Stimulated activated CD4-positive, alpha-beta T cell treated with anti-CD3 and anti-CD28 coated beads, Interleukin-2, amount 100 ng/mL, for 48 hours (primary cell): ENCODE results near the gene TP53TG5.

ENCODE experiments used
- DNase-seq, 2 donors: peaks; one replicate each; pipeline ENCODE4 v3.0.0-alpha.2; 2020

Gene TP53TG5

GRCh38 chr20:45344168-45344860 lies 33.8 kb downstream of the TP53TG5 start:
- no peak for DNase-seq

GRCh38 chr20:45343532-45344167 lies 34.5 kb downstream of the TP53TG5 start:
- no peak for DNase-seq

DNA sequence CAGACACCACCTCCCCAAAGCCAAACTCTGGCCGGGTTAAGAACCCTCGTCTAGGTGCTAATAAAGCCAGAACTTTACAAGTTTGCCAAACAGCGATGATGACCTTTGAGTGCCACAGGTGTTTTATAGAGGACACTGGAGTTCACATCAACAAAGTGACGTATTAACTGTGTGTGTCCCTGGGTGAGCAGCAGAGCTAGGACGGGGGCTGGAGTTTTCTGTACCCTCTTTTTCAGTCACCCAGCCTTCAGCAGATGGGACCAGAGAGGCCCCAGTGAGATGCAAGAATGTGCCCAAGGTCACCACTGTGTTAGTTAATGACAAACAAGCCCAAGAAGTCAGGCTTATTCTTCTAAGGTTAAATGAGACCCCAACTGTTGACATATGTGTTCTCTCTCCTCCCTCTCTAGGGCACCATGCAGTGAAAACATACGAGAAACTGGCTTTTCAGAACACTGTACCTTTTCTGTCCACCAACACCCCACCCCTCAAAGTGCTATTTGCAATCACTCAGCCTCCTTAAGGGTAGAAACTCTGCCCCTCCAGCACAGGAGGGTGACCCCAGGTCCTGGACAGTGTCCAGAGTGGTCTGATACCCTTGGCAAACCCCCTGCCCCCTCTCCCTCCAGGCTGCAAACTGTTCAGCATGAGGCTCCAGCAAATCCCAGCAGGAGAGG lies 35.1 kb downstream of the TP53TG5 start:
- no peak for DNase-seq

DNA sequence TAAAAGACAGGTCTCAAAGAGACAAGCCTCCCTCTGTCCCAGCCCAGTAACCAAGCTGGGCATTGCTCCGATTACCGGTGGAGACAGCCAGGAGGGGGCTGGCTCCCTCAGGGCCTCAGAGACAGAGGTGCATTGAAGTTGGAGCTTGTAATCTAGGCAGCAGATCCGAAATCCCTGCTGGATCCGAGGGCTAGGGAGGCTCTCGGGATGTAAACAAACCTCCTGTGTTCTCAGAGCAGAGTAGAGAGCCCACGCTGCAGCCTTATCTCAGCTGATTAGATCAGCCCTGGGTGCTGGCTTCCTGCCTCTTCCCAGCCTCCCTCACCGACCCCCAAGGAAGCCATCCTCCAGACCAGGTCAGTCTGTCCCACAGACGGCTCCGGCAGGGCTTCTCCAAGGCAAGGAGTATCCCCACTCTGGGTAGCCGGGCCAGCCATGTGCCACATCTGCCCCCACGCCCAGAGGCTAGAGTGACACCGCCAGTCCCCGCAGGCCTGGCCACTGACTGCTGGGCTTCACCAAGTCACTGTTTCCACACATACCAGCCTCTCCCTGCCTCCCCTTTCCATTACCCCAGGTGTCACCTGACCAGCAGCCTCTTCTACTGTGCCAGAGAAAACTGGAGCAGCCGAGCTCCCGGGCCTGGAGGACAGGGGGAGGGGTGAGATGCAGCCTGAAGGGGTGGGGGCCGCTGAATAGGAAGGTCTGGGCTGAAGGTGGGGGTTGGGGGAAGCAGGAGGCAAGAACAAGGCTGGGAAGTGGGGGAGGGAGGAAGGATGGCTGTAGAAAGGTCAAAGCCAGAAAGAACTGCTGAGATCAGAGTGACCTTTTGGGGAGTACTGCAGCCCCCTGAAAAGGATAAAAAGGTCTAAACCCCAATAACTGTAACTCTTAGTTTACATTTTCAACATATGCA lies 35.9 kb downstream of the TP53TG5 start:
- no peak for DNase-seq

DNA sequence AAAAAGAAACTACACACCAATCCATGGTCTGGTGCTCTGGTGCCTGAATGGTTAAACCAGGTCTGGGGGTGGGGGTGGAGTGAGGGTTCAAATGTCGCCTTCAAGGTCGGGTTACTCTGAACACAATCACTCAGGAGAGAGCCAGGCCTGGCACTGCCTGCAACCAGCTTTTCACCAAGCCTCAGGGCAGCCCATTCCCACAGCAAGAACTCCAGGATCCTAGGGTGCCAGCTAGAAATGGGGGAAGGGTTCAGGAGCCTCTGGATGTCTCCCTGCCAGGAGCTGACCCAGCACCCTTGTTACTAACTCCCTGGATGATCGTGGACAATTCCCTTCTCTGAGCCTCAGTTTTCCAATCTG lies 36.6 kb downstream of the TP53TG5 start:
- no peak for DNase-seq

DNA sequence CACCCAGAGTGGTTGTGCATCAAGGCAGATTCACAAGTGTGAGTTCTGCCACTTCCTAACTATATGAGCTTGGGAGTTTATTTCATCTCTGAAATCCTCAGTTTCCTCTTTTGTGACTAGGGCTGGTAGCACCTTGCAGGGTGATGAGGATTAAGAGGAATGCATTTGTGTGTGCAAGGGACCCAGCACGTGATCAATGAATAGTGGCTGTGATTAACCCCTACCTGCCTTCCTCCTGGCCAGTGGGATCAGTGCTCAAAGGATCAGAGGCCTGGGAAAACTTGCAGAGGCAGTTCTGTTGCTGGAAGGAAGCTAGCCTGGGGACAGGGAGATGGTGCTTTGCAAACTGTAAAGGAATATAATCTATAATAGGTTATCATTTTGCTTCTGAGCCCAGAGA lies 37.2 kb downstream of the TP53TG5 start:
- DNase-seq = no peak

- DNase-seq = no peak
Observed at GRCh38 chr20:45340236-45340847, 37.8 kb downstream of the TP53TG5 start.

GRCh38 chr20:45339799-45340198 lies 38.3 kb downstream of the TP53TG5 start:
- DNase-seq = no peak

DNA sequence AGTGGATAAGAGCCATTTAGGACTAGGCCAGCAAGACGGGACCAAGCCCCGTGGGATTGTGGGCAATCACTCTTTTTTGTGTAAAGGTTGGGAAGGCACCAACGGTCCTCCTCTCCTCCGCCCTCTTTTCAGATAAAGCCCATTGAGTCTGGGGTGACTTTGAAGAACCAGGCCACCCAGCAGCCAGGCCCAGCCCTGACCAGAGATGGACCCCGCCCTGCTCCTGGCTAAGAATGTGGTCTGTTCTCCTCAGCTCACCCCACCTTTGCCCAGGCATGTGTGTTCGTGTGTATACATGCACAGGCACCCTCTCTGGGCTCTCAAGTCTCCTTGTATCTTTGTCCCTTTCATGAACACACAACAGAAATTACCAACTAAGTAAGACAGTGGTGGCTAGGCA lies 39.0 kb downstream of the TP53TG5 start:
- DNase-seq = no peak

- no peak for DNase-seq
Observed at GRCh38 chr20:45338121-45339030, 39.7 kb downstream of the TP53TG5 start.

- no peak for DNase-seq
Observed at GRCh38 chr20:45337367-45338120, 40.6 kb downstream of the TP53TG5 start.

- DNase-seq = no peak
Observed at GRCh38 chr20:45336530-45337366, 41.4 kb downstream of the TP53TG5 start.

DNA sequence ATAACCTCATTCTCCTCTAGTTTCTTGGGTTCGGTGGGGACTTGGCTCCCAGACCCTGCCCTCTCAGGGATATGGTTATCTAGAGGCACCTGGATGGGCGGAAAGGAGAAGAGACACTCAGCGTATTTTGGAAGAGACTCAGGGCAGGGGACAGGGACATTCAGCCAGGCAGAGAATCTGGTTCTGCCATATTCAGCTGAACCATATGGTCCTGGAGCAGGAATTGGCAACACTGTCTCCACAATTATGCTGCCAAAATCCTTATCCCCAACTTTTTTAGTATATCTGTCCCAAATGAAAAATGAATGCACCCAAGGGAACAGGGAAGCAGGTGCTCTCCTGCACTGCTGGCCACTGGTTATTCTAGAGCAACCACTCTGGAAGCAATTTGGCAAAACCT lies 47.6 kb downstream of the TP53TG5 start:
- DNase-seq = no peak

GRCh38 chr20:45329497-45330319 lies 48.4 kb downstream of the TP53TG5 start:
- no peak for DNase-seq

DNA sequence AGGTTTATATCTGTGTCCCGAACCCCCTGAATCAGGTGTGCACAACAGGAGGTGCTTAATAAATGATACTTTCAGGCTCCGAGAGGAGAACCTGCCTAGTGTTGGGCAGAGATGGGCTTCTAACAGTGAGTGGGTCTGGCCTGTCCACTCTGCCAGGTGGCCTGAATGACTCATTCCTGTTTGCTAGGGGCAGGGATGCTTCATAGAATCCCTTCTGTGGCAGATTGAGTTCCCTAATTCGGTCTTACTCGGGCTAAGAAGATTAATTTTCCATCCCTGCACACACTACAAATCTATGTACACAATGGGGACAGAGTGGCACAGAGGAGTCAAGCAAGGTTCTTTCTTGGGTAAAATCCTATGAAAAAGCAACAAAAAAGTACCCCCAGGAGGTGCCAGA lies 49.7 kb downstream of the TP53TG5 start:
- DNase-seq = no peak

DNA sequence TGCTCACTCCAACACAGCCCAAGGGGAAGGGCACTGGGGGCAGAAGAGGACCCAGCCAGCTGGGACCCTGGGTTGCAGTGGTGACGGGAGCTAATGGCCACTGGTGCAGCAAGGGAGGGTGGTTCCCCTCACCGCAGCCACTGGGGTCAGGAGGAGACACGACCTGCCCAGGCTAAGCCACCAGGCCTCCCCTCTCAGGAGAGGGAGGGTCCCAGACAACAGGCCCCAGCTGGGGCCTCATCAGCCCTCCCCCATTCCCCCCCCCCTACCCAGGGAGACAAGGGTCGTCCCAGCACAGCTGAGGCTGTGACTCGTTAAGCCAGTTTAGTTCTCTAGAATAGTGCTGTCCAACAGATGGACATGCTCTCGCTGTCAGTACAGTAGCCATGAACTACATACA lies 52.8 kb downstream of the TP53TG5 start:
- no peak for DNase-seq

- DNase-seq = no peak
Observed at GRCh38 chr20:45323731-45324130, 54.4 kb downstream of the TP53TG5 start.

DNA sequence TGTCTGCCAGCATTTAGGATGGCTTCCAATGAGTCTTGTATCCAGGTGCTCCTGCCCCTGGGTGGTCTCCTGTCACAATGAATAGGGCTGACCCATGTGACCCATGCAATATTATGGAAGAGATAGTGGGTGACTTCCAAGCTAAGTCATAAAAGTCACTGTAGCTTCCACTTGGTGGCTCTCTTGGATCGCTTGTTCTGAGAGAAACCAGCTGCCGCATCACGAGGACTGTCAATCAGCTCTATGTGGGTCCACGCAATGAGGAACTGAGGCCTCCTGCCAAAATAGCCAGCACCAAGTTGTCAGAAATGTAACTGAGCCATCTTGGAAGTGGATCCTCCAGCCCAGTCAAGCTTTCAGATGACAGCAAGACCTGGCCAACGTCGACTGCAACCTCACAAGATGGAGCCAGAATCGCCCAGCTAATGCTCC lies 55.2 kb downstream of the TP53TG5 start:
- no peak for DNase-seq
